WTC11 (cell line): ENCODE measurements around the gene SH2B3. TPM values are rescaled to one million over a fixed set of nuclear protein-coding genes. Genes with fewer than 3 reads are reported as not detected.
"Not testable (repeated sequence)": the region's sequence is repeated elsewhere in the genome, so short reads cannot be mapped to it uniquely, and the experiment has no call there.

Experiments
- ATAC-seq: fragments of 200-7000 bp; cut with Tn5 transposase; 2 replicates; pipeline ENCODE4 v1.10.0; 2021; ENCODE audit warnings: mild to moderate bottlenecking, moderate library complexity
- CTCF ChIA-PET: fragments of 300-600 bp; sonication (Branson Sonifier 250); formaldehyde crosslinking; loops from one replicate; lab custom pipeline; 2021; ENCODE audit warnings: antibody characterized with exemption; lab: Charles Lee
- POLR2A ChIA-PET: fragments of 350-600 bp; sonication (Branson Sonifier 250); formaldehyde crosslinking; loops from one replicate; lab custom pipeline; 2021; ENCODE audit warnings: antibody characterized with exemption; lab: Charles Lee
- DNase-seq: peaks from one replicate; pipeline ENCODE4 v3.0.0; 2021; ENCODE audit warnings: low spot score
- H3K27ac Mint-ChIP-seq: 2 replicates; pipeline ENCODE4 v1.8.0; 2021; ENCODE audit warnings: mixed read lengths
- H3K27me3 Mint-ChIP-seq: 2 replicates; pipeline ENCODE4 v1.8.0; 2021; ENCODE audit warnings: low read depth, mild to moderate bottlenecking, moderate library complexity, mixed read lengths
- H3K36me3 Mint-ChIP-seq: 2 replicates; pipeline ENCODE4 v1.8.0; 2021; ENCODE audit warnings: mixed read lengths
- H3K4me1 Mint-ChIP-seq: 2 replicates; pipeline ENCODE4 v1.8.0; 2022; ENCODE audit warnings: mixed read lengths
- H3K4me3 Mint-ChIP-seq: 2 replicates; pipeline ENCODE4 v1.8.0; 2021; ENCODE audit warnings: mild to moderate bottlenecking, moderate library complexity, mixed read lengths
- H3K9me3 Mint-ChIP-seq: 2 replicates; pipeline ENCODE4 v1.8.0; 2021; ENCODE audit warnings: mixed read lengths
- ATF1 ChIP-seq: sonication (generic); formaldehyde crosslinking; IDR thresholded peaks from 2 replicates; pipeline ENCODE4 v1.8.1; 2023; ENCODE audit warnings: mild to moderate bottlenecking, moderate library complexity, missing genetic modification reagents
- ATF2 ChIP-seq: sonication (generic); formaldehyde crosslinking; IDR thresholded peaks from 2 replicates; pipeline ENCODE4 v1.8.1; 2022; ENCODE audit warnings: low read depth, missing genetic modification reagents, borderline replicate concordance
- CBFB ChIP-seq: sonication (generic); formaldehyde crosslinking; IDR thresholded peaks from 2 replicates; pipeline ENCODE4 v1.8.1; 2022; ENCODE audit warnings: mild to moderate bottlenecking, low read depth, missing genetic modification reagents
- CTCF ChIP-seq: fragments of 200-600 bp; IDR thresholded peaks from 2 replicates; pipeline ENCODE4 v1.8.0; 2022; ENCODE audit warnings: antibody characterized with exemption
- E2F1 ChIP-seq: sonication (generic); formaldehyde crosslinking; IDR thresholded peaks from 2 replicates; pipeline ENCODE4 v1.8.0; 2022; ENCODE audit warnings: mild to moderate bottlenecking, missing genetic modification reagents
- ESRRA ChIP-seq: sonication (generic); formaldehyde crosslinking; IDR thresholded peaks from 2 replicates; pipeline ENCODE4 v1.8.1; 2022; ENCODE audit warnings: mild to moderate bottlenecking, missing genetic modification reagents, borderline replicate concordance
- IRF1 ChIP-seq: sonication (generic); formaldehyde crosslinking; IDR thresholded peaks from 2 replicates; pipeline ENCODE4 v1.8.0; 2023; ENCODE audit warnings: missing genetic modification reagents
- IRF2 ChIP-seq: sonication (generic); formaldehyde crosslinking; IDR thresholded peaks from 2 replicates; pipeline ENCODE4 v1.8.0; 2022; ENCODE audit warnings: low read depth, missing genetic modification reagents, borderline replicate concordance
- JUN ChIP-seq: sonication (generic); formaldehyde crosslinking; IDR thresholded peaks from 2 replicates; pipeline ENCODE4 v1.8.0; 2023; ENCODE audit warnings: mild to moderate bottlenecking, missing genetic modification reagents
- KAT7 ChIP-seq: sonication (generic); formaldehyde crosslinking; IDR thresholded peaks from 2 replicates; pipeline ENCODE4 v1.8.1; 2023; ENCODE audit warnings: missing genetic modification reagents, mild to moderate bottlenecking, borderline replicate concordance
- MYBL2 ChIP-seq: sonication (generic); formaldehyde crosslinking; IDR thresholded peaks from 2 replicates; pipeline ENCODE4 v1.8.1; 2023; ENCODE audit warnings: mild to moderate bottlenecking, moderate library complexity, missing genetic modification reagents
- NFATC4 ChIP-seq: fragments of 250-450 bp; sonication (Bioruptor Pico); IDR thresholded peaks from 2 replicates; pipeline ENCODE4 v1.9.0; 2021; ENCODE audit warnings: mild to moderate bottlenecking
- NFE2L1 ChIP-seq: sonication (generic); formaldehyde crosslinking; IDR thresholded peaks from 2 replicates; pipeline ENCODE4 v1.8.1; 2023; ENCODE audit warnings: missing genetic modification reagents
- OVOL2 ChIP-seq: fragments of 250-450 bp; sonication (Bioruptor Pico); IDR thresholded peaks from 2 replicates; pipeline ENCODE4 v1.9.0; 2021; ENCODE audit warnings: mild to moderate bottlenecking, borderline replicate concordance
- RELA ChIP-seq: sonication (generic); formaldehyde crosslinking; IDR thresholded peaks from 2 replicates; pipeline ENCODE4 v1.8.1; 2022; ENCODE audit warnings: missing genetic modification reagents, mild to moderate bottlenecking, borderline replicate concordance
- TP53 ChIP-seq: sonication (generic); formaldehyde crosslinking; IDR thresholded peaks from 2 replicates; pipeline ENCODE4 v1.8.1; 2023; ENCODE audit warnings: mild to moderate bottlenecking, missing genetic modification reagents
- ZNF219 ChIP-seq: sonication (generic); formaldehyde crosslinking; IDR thresholded peaks from 2 replicates; pipeline ENCODE4 v1.8.0; 2023; ENCODE audit warnings: missing genetic modification reagents, mild to moderate bottlenecking, borderline replicate concordance
- ZSCAN18 ChIP-seq: fragments of 250-450 bp; sonication (Bioruptor Pico); IDR thresholded peaks from 2 replicates; pipeline ENCODE4 v2.1.2; 2022; ENCODE audit warnings: mild to moderate bottlenecking, moderate library complexity
- total RNA-seq: library from RNA; stranded (reverse); gene quantifications from 3 replicates; pipeline ENCODE4 v1.2.3, GENCODE V29; 2021

Gene SH2B3
- total RNA-seq, 1 experiment from 2014 or later, result 31.8 TPM

- H3K9me3 Mint-ChIP-seq, H3K4me3 Mint-ChIP-seq, H3K27me3 Mint-ChIP-seq, DNase-seq, POLR2A ChIA-PET, ATAC-seq, H3K36me3 Mint-ChIP-seq: not testable (repeated sequence)
- CTCF ChIA-PET, result interaction anchor here (1.1 to 7.0 kb wide), 2 partner anchors 14 to 50 kb away, joined by 4 to 116 read pairs; no protein-coding TSS in a partner anchor
- Mint-ChIP-seq H3K4me1 (peaks cover 20% of the 10 kb centered on the region), H3K27ac (peak overlapping the region; percentile 68; the same call in 1 of the 2 replicates)
Observed at GRCh38 chr12:111399741-111400404, 5.8 kb upstream of the SH2B3 start.

GRCh38 chr12:111401167-111401605 lies 4.5 kb upstream of the SH2B3 start:
- ATAC-seq (no peak), DNase-seq (no peak)
- H3K4me3 Mint-ChIP-seq, result no peak overlapping the region
- no peaks in the 10 kb centered on the region for H3K36me3 Mint-ChIP-seq
- ChIA-PET CTCF (interaction anchor here (1.1 kb wide), 1 partner anchor 51 kb away, joined by 4 read pairs; no protein-coding TSS in a partner anchor), POLR2A (no interaction called here)
- H3K27ac Mint-ChIP-seq, result no peak overlapping the region
- H3K27me3 Mint-ChIP-seq, result peaks cover 2% of the 10 kb centered on the region; the same call in 1 of the 2 replicates
- H3K4me1 Mint-ChIP-seq, result peaks cover 20% of the 10 kb centered on the region
- no peaks in the 10 kb centered on the region for H3K9me3 Mint-ChIP-seq
- no peak for TF ChIP-seq OVOL2 (CRISPR knock-in tag)
- TF ChIP-seq JUN, result no peak
- TF ChIP-seq ZNF219, result no peak
- no peak for TF ChIP-seq ZSCAN18 (CRISPR knock-in tag)
- no peak for TF ChIP-seq NFATC4 (CRISPR knock-in tag)
- no peak for TF ChIP-seq CBFB
- no peak for TF ChIP-seq CTCF
- TF ChIP-seq IRF2 (CRISPR knock-in tag), result no peak
- no peak for TF ChIP-seq NFE2L1 (CRISPR knock-in tag)
- no peak for TF ChIP-seq KAT7
- TF ChIP-seq ATF1, result no peak
- TF ChIP-seq TP53, result no peak
- TF ChIP-seq ATF2 (CRISPR knock-in tag), result no peak
- TF ChIP-seq E2F1, result no peak
- TF ChIP-seq MYBL2 (CRISPR knock-in tag), result no peak
- TF ChIP-seq ESRRA, result no peak
- TF ChIP-seq RELA (CRISPR knock-in tag), result no peak
- no peak for TF ChIP-seq IRF1 (CRISPR knock-in tag)

- peaks cover 27% of the 10 kb centered on the region for H3K4me1 Mint-ChIP-seq
- ChIA-PET CTCF (interaction anchor here (0.6 to 3.4 kb wide), 13 partner anchors 23 to 272 kb away, joined by 3 to 82 read pairs (median 6); partner anchors contain the start of gene PHETA1), POLR2A (interaction anchor here (0.9 to 1.8 kb wide), 4 partner anchors 9 to 49 kb away, joined by 3 to 5 read pairs (median 4); no protein-coding TSS in a partner anchor)
- not testable (repeated sequence) for H3K27me3 Mint-ChIP-seq, ATAC-seq, H3K36me3 Mint-ChIP-seq, DNase-seq, H3K4me3 Mint-ChIP-seq, H3K27ac Mint-ChIP-seq, H3K9me3 Mint-ChIP-seq
Observed at GRCh38 chr12:111402490-111402824, 3.3 kb upstream of the SH2B3 start.
